GM21723 (cell line): ENCODE results near the gene AP2A1.
"Not testable (repeated sequence)": the region's sequence is repeated elsewhere in the genome, so short reads cannot be mapped to it uniquely, and the experiment has no call there.

Experiments
- ATAC-seq: cut with Tn5 transposase; IDR thresholded peaks from one replicate; pipeline ENCODE4 v1.9.1; 2021; ENCODE audit warnings: mild to moderate bottlenecking, moderate library complexity; ENCODE audit not compliant: unreplicated experiment

The AP2A1 gene

DNA sequence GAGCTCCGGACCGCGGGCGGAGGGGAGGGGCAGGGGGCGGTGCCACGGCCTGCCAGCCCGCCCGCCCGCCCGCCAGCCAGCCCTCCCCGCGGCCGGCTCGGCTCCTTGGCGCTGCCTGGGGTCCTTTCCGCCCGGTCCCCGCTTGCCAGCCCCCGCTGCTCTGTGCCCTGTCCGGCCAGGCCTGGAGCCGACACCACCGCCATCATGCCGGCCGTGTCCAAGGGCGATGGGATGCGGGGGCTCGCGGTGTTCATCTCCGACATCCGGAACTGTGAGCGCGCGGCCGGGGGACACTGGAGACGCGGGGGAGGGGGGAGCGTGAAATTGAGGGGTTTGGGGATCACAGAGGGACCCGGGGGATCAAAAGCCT is at the start of gene AP2A1:
Gene AP2A1 (plus strand): TSS at position 72 of the 370 bp plus-strand sequence. CDS start 133 bp downstream, at position 205.
- no peak for ATAC-seq

DNA sequence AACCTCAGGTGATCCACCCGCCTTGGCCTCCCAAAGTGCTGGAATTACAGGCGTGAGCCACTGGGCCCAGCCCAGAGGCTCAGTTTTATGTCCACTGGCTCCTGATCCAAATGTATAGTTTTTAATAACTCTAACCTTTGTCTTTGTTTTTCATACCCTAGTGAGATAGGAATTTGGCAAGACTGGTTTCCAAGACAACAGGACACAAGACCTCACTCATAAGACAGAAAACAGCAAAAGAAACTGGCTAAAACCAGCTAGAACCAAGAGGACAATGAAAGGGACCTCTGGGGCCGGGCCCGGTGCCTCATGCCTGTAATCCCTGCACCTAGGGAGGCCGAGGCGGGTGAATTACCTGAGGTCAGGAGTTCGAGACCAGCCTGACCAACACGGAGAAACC is 48.3 kb upstream of the AP2A1 start:
- no peak for ATAC-seq

GRCh38 chr19:49718991-49719390 is 47.8 kb upstream of the AP2A1 start:
- no peak for ATAC-seq

GRCh38 chr19:49719420-49719819 is 47.4 kb upstream of the AP2A1 start:
- ATAC-seq, result not testable (repeated sequence)

GRCh38 chr19:49727217-49728030 is 39.4 kb upstream of the AP2A1 start:
- no peak for ATAC-seq

- ATAC-seq, result no peak
Measured at GRCh38 chr19:49730166-49730565, 36.6 kb upstream of the AP2A1 start.

DNA sequence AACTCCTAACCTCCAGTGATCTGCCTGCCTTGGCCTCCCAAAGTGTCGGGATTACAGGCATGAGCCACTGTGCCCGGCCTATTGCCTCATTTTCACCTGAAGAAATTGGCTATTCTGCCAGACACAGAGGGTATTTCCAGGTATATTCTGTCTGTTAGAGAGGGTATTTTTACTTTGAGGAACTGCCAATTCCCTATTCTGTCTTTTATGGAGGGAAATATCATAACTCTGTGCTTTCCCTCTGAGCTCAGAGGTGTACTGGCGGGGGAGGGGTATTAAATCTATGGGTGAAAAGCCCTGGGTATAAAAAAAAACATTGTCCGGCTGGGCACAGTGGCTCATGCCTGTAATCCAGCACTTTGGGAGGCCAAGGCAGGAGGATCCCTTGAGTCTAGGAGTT is 28.5 kb upstream of the AP2A1 start:
- ATAC-seq, result no peak

DNA sequence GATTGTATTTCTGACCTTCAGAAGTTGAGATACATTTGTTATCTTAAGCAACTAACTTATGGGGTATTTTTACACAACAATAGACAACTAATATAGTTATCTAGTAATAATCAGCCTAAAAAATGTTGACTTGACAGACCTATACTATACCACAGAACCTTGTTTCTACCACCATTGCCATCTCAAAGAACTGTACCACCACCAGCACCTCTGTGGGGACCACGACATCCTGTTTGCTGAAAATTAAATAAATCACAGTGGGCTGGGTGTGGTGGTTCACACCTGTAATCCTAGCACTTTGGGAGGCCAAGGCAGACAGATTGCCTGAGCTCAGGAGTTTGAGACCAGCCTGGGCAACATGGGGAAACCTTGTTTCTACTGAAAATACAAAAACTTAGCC is 27.7 kb upstream of the AP2A1 start:
- ATAC-seq, result no peak

DNA sequence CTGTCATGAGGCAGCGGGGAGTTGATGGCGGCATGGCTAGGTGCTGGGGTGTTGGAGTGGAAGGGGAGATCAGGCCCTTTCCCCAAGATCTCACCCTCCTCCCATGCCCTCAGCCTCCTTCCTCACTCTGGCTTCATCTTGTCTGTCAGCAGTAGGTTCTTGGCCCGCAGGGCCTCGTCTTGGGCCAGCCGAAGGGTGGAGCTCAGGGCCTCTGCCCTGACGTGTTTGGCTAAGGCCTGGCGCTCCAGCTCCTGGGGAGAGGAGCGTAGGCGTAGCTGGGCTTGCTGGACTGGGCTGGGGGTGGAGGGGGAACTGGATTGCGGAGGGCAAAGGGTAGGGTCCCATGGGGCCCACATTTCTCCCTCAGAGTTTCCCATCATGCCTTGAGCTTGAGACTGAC is 26.9 kb upstream of the AP2A1 start:
- no peak for ATAC-seq

GRCh38 chr19:49741210-49741844 is 25.5 kb upstream of the AP2A1 start:
- ATAC-seq, result no peak

GRCh38 chr19:49744946-49745381 is 21.8 kb upstream of the AP2A1 start:
- no peak for ATAC-seq

DNA sequence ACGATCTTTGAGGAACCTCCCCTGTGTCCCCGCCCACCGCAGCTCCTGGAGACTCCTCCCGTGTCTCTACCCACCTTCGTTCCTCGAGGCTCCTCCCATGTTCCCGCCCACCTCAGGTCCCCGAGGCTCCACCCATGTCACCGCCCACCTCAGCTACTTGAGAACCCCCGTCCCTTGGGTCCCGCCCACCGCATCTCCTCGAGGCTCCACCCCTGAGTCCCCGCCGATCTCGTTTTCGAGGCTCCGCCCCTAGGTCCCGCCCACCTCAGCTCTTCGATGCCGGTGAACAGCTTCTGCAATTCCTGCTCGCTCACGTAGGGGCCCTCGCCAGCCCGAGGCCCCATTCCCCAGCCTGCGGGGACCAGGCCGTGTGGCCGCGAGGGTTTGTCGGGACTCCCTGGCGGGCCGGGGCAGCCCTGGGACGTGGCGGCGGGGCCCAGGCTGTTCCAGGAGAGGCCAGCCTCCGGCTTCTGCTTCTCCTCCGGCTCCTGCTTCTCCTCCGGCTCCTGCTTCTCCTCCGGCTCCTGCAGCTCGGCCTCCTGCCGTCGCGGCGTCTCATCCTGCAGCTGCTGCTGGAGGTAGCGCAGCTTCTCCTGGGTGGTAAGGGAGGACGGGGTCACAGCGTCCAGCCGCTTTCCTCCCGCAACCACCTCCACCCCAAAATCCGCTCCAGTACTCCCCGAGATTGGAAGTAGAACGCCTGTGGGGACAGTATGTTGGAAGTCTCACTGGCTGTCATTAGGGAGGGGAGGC is 20.4 kb upstream of the AP2A1 start:
- no peak for ATAC-seq

GRCh38 chr19:49749055-49749716 is 17.6 kb upstream of the AP2A1 start:
- ATAC-seq, result no peak

- ATAC-seq, result no peak
Measured at GRCh38 chr19:49749771-49750170, 17.0 kb upstream of the AP2A1 start.

- no peak for ATAC-seq
Measured at GRCh38 chr19:49752701-49753100, 14.1 kb upstream of the AP2A1 start.

DNA sequence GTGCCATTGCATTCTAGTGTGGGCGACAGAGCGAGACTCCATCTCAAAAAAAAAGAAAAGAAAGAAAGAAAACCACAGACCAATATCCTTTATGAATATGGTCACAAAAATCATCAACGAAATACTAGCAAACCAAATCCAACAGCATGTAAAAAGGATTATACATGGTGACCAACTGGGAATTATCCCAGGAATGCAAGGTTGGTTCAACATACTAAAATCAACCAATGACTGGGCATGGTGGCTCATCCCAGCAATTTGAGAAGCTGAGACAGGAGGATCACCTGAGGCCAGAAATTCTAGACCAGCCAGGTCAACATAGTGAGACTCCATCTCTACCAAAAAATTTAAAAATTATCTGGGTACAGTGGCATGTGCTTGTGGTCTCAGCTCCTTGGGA is 10.8 kb upstream of the AP2A1 start:
- ATAC-seq, result no peak

DNA sequence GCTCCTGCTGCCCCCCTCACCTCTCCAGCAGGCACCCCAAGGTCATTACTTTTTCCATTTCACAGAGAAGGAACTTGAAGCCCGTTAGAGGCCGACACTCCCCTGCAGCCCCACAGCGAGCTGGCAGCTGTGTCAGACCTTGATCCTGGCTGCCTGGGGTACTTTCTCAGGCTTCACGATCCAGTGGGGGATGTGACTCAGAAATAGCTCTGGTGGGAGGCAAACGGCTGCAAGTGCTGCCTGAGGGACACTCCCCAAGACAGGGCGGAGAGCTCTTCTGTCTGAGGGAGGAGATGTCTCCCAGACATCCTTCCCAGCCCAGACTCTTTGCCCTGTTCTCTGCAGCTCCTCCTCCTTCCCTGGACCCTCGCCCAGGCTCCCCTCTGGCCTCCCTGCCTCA is 8.5 kb upstream of the AP2A1 start:
- ATAC-seq, result no peak

DNA sequence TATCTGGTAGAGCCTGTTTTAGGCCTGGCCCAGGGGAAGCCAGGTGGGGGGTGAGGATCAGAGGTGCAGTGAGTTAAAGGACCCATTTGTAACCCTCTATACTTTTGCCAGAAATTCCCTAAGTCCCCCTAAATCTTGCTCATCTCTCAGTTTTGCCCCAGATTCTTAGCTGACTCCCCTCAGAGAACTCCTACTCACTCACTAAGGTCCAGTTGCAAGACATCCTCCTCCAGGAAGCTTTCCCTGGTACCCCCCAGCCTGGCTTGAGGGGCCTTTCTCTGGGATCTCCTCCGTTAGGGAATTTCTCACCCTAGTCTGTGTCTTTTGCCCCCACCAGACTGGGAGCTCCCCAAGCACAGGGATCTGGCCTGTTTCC is 5.6 kb upstream of the AP2A1 start:
- ATAC-seq, result no peak

DNA sequence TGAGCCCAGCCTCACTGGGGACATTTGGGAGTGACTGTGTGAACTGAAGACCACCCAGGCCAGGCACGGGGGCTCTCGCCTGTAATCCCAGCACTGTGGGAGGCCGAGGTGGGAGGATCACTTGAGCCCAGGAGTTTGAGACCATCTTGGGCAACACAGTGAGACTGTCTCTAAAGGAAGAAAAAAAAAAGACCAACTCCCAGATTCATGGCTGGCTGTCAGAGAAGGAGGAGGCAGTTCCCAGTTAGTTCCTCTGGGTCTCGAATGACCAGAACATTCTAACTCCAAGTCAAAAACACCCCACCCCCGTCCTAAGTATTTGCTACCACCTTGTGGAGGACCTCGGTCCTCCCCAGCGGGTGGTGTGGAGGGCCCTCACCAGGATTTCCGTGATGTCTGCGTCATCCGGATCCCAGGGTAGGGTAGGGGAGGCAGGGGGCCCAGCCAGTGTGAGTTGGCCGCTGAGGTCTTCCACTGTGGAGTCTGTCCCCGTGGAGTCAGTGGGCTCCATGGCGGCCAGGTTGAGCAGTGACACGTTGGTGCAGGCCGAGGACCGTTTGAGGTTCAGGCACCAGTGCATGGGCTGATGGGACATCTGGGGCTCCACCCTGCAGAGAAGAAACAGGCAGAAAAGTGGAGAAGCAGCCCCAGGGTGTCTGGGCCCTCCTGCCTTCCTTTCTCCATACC is 5.0 kb upstream of the AP2A1 start:
- no peak for ATAC-seq

DNA sequence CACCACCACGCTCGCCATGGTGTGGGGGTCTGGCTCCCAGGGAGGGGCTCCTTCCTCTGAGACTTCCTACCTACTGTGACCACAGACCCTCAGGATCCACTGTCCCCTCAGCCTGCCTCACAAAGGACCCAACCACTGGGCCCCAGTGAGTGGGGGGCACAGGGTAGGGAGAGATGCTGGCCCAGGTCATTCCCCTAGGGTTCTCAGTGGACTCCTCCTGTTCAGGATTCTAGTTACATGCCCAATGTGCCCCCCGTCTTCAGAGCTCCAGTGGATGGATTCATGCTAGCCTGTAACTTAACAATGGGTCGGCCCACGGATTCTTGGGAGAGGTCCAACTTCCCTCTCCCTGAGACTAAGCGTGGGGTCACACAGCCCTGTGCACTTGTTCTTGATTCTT is 3.6 kb upstream of the AP2A1 start, which contains the start of gene TSKS:
Gene TSKS (minus strand): TSS at position 77 of the 400 bp plus-strand sequence. CDS start 59 bp downstream, at position 18.
- ATAC-seq, result no peak

GRCh38 chr19:49764341-49764740 is 2.5 kb upstream of the AP2A1 start:
- no peak for ATAC-seq
